ENCODE measurements around the gene PICALM. TPM values are rescaled to one million over a fixed set of nuclear protein-coding genes. Genes with fewer than 3 reads are reported as not detected.

Gene PICALM
- total and polyA plus RNA-seq, 9 of the 15 experiments (the other 6 are each of a cell fraction or from before 2014, with no cell fraction given): 41.3 to 990 (median 309) TPM

DNA sequence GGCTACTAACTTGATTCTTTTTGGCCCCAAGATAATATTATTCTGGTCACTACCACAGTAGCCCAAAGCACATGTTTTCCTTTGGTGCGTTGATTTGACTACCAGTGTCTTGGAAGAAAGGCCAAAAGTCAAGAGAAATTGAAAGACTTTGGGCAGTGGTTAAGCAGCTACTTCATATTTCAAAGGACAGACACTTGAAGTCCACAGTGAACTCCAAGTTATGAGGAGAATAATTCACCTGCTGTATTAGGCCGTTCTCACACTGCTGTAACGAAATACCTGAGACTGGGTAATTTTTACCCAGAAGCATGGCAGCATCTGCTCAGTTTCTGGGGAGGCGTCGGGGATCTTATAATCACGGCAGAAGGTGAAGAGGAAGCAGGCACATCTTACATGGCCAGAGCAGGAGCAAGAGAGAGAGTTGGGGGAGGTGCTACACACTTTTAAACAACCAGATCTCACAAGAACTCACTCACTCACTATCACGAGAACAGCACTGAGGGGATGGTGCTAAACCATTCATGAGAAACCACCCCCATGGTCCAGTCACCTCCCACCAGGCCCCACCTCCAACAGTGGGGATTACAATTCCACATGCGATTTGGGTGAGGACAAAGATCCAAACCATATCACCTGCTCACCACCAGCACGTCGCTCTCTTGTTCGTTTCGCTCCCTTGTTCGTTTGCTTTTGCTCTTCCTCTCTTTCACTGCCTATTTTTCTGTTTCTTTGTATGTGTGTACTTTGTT is 40.2 kb upstream of the PICALM start (continued):
- TF ChIP-seq, protein P1, sequence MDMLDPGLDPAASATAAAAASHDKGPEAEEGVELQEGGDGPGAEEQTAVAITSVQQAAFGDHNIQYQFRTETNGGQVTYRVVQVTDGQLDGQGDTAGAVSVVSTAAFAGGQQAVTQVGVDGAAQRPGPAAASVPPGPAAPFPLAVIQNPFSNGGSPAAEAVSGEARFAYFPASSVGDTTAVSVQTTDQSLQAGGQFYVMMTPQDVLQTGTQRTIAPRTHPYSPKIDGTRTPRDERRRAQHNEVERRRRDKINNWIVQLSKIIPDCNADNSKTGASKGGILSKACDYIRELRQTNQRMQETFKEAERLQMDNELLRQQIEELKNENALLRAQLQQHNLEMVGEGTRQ (CRISPR knock-in tag; IDR thresholded peaks at IDR 0.05): no peak
- TF ChIP-seq SUPT5H (IDR thresholded peaks at IDR 0.05) (peak; percentile 71), POLR2G (IDR thresholded peaks at IDR 0.05; ENCODE audit: low read depth, low read length) (peak; percentile 38; the same call in 1 of the 2 replicates), ZNF764 (CRISPR knock-in tag; IDR thresholded peaks at IDR 0.05; ENCODE audit: low read depth) (no peak), CHD2 (IDR thresholded peaks at IDR 0.05; ENCODE audit: low read depth, low read length) (peak; percentile 90), NEUROD1 (IDR thresholded peaks at IDR 0.05; ENCODE audit: borderline replicate concordance, low read depth, low read length, partially characterized antibody) (no peak), EP300 (IDR thresholded peaks at IDR 0.05; ENCODE audit: low read length) (no peak), NCOA4 (IDR thresholded peaks at IDR 0.05; ENCODE audit: partially characterized antibody) (no peak), NFIC (IDR thresholded peaks at IDR 0.05) (no peak; the same call in 1 of the 2 replicates), ZNF589 (CRISPR knock-in tag; IDR thresholded peaks at IDR 0.05; ENCODE audit: low read depth) (no peak), SP1 (CRISPR knock-in tag; IDR thresholded peaks at IDR 0.05) (no peak; the same call in 1 of the 2 replicates), RB1 (IDR thresholded peaks at IDR 0.05; ENCODE audit: low read depth) (no peak), CBX3 (IDR thresholded peaks at IDR 0.05; ENCODE audit: borderline replicate concordance in 1 of 2, low read length in 2 of 2) (peak in 1 of 2 experiments; percentile 88; a peak in 1 of 3 replicates), ZNF354B (CRISPR knock-in tag; IDR thresholded peaks at IDR 0.05) (no peak), TAL1 (IDR thresholded peaks at IDR 0.05) (no peak), BHLHE40 (IDR thresholded peaks at IDR 0.05; ENCODE audit: low read length) (no peak), MECOM (CRISPR knock-in tag; IDR thresholded peaks at IDR 0.05) (no peak), MXI1 (IDR thresholded peaks at IDR 0.05; ENCODE audit: low read depth, low read length) (no peak), ZKSCAN1 (IDR thresholded peaks at IDR 0.05; ENCODE audit: low read depth, low read length) (no peak), MYBL2 (IDR thresholded peaks at IDR 0.05; ENCODE audit: low read depth) (peak; percentile 65; the same call in 1 of the 2 replicates), MYBL2 (CRISPR knock-in tag; IDR thresholded peaks at IDR 0.05; ENCODE audit: borderline replicate concordance) (no peak), SP2 (IDR thresholded peaks at IDR 0.05; ENCODE audit: extremely low read depth, low read depth, low read length, poor library complexity, severe bottlenecking) (no peak), ZNF124 (CRISPR knock-in tag; IDR thresholded peaks at IDR 0.05) (no peak), RBM22 (IDR thresholded peaks at IDR 0.05; ENCODE audit: low read depth, low read length, poor library complexity, severe bottlenecking) (no peak)
- TF ChIP-seq, protein P2, sequence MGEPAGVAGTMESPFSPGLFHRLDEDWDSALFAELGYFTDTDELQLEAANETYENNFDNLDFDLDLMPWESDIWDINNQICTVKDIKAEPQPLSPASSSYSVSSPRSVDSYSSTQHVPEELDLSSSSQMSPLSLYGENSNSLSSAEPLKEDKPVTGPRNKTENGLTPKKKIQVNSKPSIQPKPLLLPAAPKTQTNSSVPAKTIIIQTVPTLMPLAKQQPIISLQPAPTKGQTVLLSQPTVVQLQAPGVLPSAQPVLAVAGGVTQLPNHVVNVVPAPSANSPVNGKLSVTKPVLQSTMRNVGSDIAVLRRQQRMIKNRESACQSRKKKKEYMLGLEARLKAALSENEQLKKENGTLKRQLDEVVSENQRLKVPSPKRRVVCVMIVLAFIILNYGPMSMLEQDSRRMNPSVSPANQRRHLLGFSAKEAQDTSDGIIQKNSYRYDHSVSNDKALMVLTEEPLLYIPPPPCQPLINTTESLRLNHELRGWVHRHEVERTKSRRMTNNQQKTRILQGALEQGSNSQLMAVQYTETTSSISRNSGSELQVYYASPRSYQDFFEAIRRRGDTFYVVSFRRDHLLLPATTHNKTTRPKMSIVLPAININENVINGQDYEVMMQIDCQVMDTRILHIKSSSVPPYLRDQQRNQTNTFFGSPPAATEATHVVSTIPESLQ (CRISPR knock-in tag; IDR thresholded peaks at IDR 0.05): no peak
- TF ChIP-seq, protein P3, sequence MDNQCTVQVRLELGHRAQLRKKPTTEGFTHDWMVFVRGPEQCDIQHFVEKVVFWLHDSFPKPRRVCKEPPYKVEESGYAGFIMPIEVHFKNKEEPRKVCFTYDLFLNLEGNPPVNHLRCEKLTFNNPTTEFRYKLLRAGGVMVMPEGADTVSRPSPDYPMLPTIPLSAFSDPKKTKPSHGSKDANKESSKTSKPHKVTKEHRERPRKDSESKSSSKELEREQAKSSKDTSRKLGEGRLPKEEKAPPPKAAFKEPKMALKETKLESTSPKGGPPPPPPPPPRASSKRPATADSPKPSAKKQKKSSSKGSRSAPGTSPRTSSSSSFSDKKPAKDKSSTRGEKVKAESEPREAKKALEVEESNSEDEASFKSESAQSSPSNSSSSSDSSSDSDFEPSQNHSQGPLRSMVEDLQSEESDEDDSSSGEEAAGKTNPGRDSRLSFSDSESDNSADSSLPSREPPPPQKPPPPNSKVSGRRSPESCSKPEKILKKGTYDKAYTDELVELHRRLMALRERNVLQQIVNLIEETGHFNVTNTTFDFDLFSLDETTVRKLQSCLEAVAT (IDR thresholded peaks at IDR 0.05): peak; percentile 89 to 92
- TF ChIP-seq, protein P4, sequence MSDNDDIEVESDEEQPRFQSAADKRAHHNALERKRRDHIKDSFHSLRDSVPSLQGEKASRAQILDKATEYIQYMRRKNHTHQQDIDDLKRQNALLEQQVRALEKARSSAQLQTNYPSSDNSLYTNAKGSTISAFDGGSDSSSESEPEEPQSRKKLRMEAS (CRISPR knock-in tag; IDR thresholded peaks at IDR 0.05): peak; percentile 70

Data from K562 (cell line).